ENCODE data around the gene ERVK3-1.

ERVK3-1 gene

DNA sequence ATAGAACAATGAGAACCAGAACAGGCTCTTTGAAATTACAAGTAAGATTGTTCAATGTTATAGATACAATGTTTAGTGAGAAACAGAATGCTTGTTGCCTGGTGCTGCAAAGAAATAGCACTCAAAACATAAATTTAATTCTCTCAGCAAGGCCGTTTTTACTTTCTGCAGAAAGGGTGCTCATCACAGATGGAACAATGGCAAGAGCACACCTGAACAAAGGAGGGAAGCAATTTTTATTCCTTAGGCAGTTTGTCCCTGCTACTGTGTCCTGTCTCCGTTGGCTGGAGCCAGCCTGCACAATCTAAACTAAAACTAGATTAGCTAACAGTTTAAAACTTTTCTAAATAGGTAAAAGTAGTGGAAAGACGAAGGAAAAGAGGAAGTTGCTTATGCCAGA is 36.8 kb upstream of the ERVK3-1 start:
- in situ Hi-C loops (cut with MboI; ENCODE audit: low sequenced_read_pairs, unreplicated experiment) = no loop called here
- TF ChIP-seq, protein P1, sequence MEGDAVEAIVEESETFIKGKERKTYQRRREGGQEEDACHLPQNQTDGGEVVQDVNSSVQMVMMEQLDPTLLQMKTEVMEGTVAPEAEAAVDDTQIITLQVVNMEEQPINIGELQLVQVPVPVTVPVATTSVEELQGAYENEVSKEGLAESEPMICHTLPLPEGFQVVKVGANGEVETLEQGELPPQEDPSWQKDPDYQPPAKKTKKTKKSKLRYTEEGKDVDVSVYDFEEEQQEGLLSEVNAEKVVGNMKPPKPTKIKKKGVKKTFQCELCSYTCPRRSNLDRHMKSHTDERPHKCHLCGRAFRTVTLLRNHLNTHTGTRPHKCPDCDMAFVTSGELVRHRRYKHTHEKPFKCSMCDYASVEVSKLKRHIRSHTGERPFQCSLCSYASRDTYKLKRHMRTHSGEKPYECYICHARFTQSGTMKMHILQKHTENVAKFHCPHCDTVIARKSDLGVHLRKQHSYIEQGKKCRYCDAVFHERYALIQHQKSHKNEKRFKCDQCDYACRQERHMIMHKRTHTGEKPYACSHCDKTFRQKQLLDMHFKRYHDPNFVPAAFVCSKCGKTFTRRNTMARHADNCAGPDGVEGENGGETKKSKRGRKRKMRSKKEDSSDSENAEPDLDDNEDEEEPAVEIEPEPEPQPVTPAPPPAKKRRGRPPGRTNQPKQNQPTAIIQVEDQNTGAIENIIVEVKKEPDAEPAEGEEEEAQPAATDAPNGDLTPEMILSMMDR (IDR thresholded peaks at IDR 0.05; ENCODE audit: borderline replicate concordance, control extremely low read depth, extremely low read depth, insufficient read depth, missing control alignments) = no peak

DNA sequence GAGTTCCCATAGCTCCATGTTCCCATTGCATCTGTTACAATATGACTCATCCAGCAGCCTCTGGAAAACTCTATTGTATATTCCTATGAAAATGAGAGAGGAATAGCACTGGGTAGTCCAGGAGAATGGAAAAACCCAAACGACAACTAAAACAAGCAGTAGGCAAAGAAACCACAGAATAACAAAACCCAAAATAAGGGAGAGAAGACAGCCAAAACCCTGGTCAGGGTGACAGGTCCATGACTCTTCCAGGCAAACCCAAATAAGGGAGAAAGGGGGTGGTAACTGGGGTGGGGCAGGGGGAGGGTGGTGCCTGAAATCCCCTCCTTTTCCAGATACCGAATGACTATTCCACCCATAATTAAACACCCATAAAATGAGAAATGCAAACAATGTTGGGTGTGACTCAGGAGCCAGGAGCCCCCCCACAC is 30.4 kb upstream of the ERVK3-1 start:
- TF ChIP-seq, protein P1 (IDR thresholded peaks at IDR 0.05; ENCODE audit: borderline replicate concordance, control extremely low read depth, extremely low read depth, insufficient read depth, missing control alignments) = no peak
- DNase-seq (ENCODE audit: low spot score) = no peak
- in situ Hi-C loops (cut with MboI; ENCODE audit: low sequenced_read_pairs, unreplicated experiment) = no loop called here

More for the DNA sequence above, 36.8 kb upstream of the ERVK3-1 start:
- no peak for DNase-seq (ENCODE audit: low spot score)

DNA sequence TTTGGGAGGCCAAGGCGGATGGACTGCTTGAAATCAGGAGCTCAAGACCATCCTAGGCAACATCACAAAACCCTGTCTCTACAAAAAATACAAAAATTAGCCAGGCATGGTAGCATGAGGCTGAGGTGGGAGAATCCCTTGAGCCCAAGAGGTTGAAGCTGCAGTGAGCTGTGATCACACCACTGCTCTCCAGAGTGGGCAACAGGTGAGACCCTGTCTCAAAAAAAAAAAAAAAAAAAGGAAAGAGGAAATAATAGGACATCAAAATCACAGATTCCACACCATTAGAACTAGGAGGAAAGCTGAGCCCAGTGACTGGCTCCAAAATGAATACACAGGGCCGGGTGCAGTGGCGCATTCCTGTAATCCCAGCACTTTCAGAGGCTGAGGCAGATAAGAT is 29.6 kb upstream of the ERVK3-1 start:
- DNase-seq (ENCODE audit: low spot score) = no peak
- TF ChIP-seq, protein P1 (IDR thresholded peaks at IDR 0.05; ENCODE audit: borderline replicate concordance, control extremely low read depth, extremely low read depth, insufficient read depth, missing control alignments) = no peak
- in situ Hi-C loops (cut with MboI; ENCODE audit: low sequenced_read_pairs, unreplicated experiment) = no loop called here

DNA sequence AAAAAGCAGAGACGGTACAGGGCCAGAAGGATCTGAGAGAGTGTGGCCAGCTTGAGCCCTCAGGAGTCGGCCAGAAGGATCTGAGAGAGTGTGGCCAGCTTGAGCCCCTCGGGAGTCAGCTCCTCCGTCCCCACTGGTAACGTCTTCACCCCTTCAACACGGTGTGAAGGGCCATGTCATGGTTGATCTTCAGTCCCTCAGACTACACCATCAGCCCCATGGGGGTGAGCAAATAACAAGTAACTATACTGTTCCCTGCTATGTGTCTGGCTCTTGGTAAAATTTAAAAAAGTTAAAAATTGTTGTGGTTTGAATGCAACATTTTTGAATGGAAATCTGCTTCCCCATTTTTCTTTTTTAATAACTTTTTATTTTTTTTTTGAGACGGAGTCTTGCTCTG is 28.0 kb upstream of the ERVK3-1 start:
- TF ChIP-seq, protein P1 (IDR thresholded peaks at IDR 0.05; ENCODE audit: borderline replicate concordance, control extremely low read depth, extremely low read depth, insufficient read depth, missing control alignments) = no peak
- no peak for DNase-seq (ENCODE audit: low spot score)
- in situ Hi-C loops (cut with MboI; ENCODE audit: low sequenced_read_pairs, unreplicated experiment) = no loop called here

DNA sequence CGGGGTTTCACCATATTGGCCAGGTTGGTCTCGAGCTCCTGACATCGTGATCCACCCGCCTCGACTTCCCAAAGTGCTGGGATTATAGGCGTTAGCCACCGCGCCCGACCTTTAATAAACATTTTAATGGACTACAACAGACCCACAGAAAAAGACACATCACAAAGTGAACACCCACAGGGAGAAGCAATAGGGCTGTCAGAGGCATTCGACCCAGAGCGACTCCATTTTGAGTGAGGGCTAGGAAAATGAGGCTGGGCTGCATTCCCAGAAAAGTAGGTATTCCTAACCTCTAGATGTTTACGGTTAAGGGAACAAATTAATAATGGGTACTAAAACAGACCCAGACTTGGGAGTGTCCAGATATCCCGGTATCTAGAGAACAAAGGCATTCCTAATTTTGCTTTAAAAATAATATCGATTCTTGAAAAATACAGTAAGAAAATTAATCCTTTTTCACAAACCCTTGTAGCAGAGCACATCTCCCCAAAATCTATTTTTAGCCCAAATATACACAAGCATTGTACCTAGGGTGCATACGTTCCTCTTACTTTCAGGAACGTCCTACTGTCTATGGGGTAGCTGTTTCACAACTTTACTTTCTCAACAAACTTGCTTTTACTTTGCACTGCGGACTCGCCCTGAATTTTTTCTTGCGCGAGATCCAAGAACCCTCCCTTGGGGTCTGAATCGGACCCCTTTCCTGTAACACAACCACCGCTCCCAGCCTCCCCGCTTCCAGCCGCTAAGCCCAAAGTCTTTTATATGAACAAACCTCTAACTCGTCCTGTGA is 27.2 kb upstream of the ERVK3-1 start:
- in situ Hi-C loops (cut with MboI; ENCODE audit: low sequenced_read_pairs, unreplicated experiment) = no loop called here
- TF ChIP-seq, protein P1 (IDR thresholded peaks at IDR 0.05; ENCODE audit: borderline replicate concordance, control extremely low read depth, extremely low read depth, insufficient read depth, missing control alignments) = no peak
- no peak for DNase-seq (ENCODE audit: low spot score)

DNA sequence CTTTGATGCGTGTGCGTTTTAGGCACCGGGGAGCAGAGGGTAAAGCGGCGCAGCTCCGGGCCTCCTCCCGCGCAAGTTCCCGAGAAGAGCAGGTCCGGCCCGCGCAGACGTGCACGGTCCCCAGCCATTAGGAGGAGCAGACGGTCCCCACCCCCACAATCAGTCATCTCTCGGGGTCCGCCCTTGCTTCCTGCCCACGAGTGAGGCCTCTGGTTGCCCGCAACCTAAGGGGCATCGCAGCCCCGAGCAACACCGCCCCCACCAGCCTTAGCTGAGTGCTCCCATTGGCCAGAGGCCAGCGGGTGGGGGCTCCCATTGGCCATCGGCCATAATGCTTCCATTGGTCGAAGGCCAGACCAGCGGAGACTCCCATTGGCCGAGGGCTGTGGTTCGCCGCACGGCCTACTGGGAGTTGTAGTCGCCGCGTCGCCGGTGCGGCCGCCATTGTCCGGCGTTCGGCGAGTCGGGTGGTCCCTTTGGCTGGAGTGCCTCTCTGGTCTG is 26.6 kb upstream of the ERVK3-1 start, which contains the start of gene ZNF8:
TSS of gene ZNF8 (plus strand) at position 415 of the 501 bp plus-strand sequence. CDS start 127 bp downstream, outside the sequence.
- DNase-seq (ENCODE audit: low spot score) = peak; percentile 100
- TF ChIP-seq, protein P1 (IDR thresholded peaks at IDR 0.05; ENCODE audit: borderline replicate concordance, control extremely low read depth, extremely low read depth, insufficient read depth, missing control alignments) = no peak
- in situ Hi-C loops (cut with MboI; ENCODE audit: low sequenced_read_pairs, unreplicated experiment) = no loop called here

Data from GM13976 (cell line).